HG03378 (cell line): ENCODE measurements around the gene RPS27.

Source experiments
- ATAC-seq: cut with Tn5 transposase; IDR thresholded peaks from one replicate; pipeline ENCODE4 v1.9.1; 2021; ENCODE audit warnings: mild to moderate bottlenecking, moderate library complexity; ENCODE audit not compliant: unreplicated experiment

The RPS27 gene

GRCh38 chr1:153990468-153991150 is at the start of gene RPS27:
Gene RPS27, plus strand, starts transcription at chr1:153990762. Its CDS starts 35 bp downstream, at chr1:153990797.
- peak; percentile 67 for ATAC-seq

GRCh38 chr1:153941826-153942725 is 48.5 kb upstream of the RPS27 start:
- no peak for ATAC-seq

- ATAC-seq, result no peak
Observed at GRCh38 chr1:153942766-153943549, 47.6 kb upstream of the RPS27 start.

- no peak for ATAC-seq
Observed at GRCh38 chr1:153944005-153944826, 46.3 kb upstream of the RPS27 start.

GRCh38 chr1:153944827-153945117 is 45.8 kb upstream of the RPS27 start:
- ATAC-seq, result no peak

GRCh38 chr1:153945131-153945794 is 45.3 kb upstream of the RPS27 start:
- no peak for ATAC-seq

- peak; percentile 63 for ATAC-seq
Observed at GRCh38 chr1:153945795-153946621, 44.6 kb upstream of the RPS27 start.

GRCh38 chr1:153946622-153947241 is 43.8 kb upstream of the RPS27 start, which contains the start of gene DENND4B:
Gene DENND4B, minus strand, starts transcription at chr1:153946718. Its CDS starts 2,344 bp downstream, at chr1:153944374.
- peak; percentile 33 for ATAC-seq

GRCh38 chr1:153951183-153951582 is 39.4 kb upstream of the RPS27 start:
- no peak for ATAC-seq

- ATAC-seq, result no peak
Observed at GRCh38 chr1:153951801-153952200, 38.8 kb upstream of the RPS27 start.

GRCh38 chr1:153953859-153954365 is 36.6 kb upstream of the RPS27 start:
- ATAC-seq, result no peak

- ATAC-seq, result no peak
Observed at GRCh38 chr1:153954826-153955225, 35.7 kb upstream of the RPS27 start.

GRCh38 chr1:153956997-153957715 is 33.4 kb upstream of the RPS27 start:
- ATAC-seq, result no peak

- ATAC-seq, result no peak
Observed at GRCh38 chr1:153957744-153958110, 32.8 kb upstream of the RPS27 start.

- ATAC-seq, result peak; percentile 71
Observed at GRCh38 chr1:153958111-153958960, 32.2 kb upstream of the RPS27 start, which contains the start of gene CRTC2. Gene CRTC2, minus strand, starts transcription at chr1:153958612. Its CDS starts 115 bp downstream, at chr1:153958497.

- ATAC-seq, result no peak
Observed at GRCh38 chr1:153958961-153959260, 31.7 kb upstream of the RPS27 start.

GRCh38 chr1:153959454-153959853 is 31.1 kb upstream of the RPS27 start:
- no peak for ATAC-seq
